ENCODE results near the gene ADRM1. TPM values are rescaled to one million over a fixed set of nuclear protein-coding genes. Genes with fewer than 3 reads are reported as not detected.

The ADRM1 gene
- total RNA-seq, 1 experiment from 2014 or later: 227 TPM

DNA sequence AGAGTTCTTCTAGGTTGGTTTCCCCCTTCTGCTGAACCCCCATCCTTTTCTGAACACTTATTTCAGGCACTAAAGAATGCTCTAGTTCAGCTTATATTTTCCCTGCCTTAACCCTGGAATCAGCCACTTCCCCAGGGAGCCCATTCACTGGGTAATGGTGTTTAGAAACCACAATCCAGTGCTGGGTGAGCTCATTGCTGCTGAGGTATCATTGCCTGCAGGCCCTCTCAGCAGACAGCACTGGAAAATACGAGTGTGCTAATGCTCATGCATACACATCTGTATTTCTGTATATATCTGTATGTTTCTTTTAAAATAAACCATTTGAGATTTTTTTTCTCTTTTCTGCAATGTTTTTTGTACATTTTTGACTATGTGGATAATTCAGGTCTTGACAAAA is 37.4 kb upstream of the ADRM1 start:
- H3K9me3 Mint-ChIP-seq (ENCODE audit: low read depth, unreplicated experiment): no peaks in the 10 kb centered on the region
- BruUV-seq (replicated peaks): no TSS peak
- no peak overlapping the region for H3K4me3 Mint-ChIP-seq (ENCODE audit: low read depth, unreplicated experiment)
- CTCF ChIA-PET: no interaction called here
- no peak for DNase-seq
- no peaks in the 10 kb centered on the region for H3K27me3 Mint-ChIP-seq (ENCODE audit: unreplicated experiment)
- H3K4me1 Mint-ChIP-seq (ENCODE audit: low read depth, unreplicated experiment): no peaks in the 10 kb centered on the region
- intact Hi-C loops (cut with micrococcal nuclease; ENCODE audit: unreplicated experiment): no loop called here
- TF ChIP-seq, protein P1, sequence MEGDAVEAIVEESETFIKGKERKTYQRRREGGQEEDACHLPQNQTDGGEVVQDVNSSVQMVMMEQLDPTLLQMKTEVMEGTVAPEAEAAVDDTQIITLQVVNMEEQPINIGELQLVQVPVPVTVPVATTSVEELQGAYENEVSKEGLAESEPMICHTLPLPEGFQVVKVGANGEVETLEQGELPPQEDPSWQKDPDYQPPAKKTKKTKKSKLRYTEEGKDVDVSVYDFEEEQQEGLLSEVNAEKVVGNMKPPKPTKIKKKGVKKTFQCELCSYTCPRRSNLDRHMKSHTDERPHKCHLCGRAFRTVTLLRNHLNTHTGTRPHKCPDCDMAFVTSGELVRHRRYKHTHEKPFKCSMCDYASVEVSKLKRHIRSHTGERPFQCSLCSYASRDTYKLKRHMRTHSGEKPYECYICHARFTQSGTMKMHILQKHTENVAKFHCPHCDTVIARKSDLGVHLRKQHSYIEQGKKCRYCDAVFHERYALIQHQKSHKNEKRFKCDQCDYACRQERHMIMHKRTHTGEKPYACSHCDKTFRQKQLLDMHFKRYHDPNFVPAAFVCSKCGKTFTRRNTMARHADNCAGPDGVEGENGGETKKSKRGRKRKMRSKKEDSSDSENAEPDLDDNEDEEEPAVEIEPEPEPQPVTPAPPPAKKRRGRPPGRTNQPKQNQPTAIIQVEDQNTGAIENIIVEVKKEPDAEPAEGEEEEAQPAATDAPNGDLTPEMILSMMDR (IDR thresholded peaks at IDR 0.05; ENCODE audit: unreplicated experiment): no peak
- H3K36me3 Mint-ChIP-seq (ENCODE audit: insufficient read depth, unreplicated experiment): peaks cover 74% of the 10 kb centered on the region
- no peak overlapping the region for H3K27ac Mint-ChIP-seq (ENCODE audit: unreplicated experiment)

DNA sequence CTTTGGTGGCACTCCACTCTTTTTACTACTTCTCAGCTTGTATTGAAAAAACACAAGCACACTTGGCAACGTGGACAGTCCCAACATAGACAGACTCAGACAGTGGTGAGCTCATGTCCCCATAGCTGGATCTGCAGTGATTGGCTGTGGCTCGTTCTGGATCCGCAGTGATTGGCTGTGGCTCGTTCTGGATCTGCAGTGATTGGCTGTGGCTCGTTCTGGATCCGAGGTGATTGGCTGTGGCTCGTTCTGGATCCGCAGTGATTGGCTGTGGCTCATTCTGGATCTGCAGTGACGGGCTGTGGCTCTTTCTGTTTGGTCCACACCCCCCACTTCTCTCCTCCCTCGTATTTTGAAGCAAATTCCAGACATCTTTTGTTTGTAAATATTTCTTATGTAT is 36.5 kb upstream of the ADRM1 start:
- intact Hi-C loops (cut with micrococcal nuclease; ENCODE audit: unreplicated experiment): no loop called here
- BruUV-seq (replicated peaks): no TSS peak
- no peak for DNase-seq
- CTCF ChIA-PET: no interaction called here
- Mint-ChIP-seq H3K27me3 (ENCODE audit: unreplicated experiment) (no peaks in the 10 kb centered on the region), H3K36me3 (ENCODE audit: insufficient read depth, unreplicated experiment) (peaks cover 69% of the 10 kb centered on the region), H3K9me3 (ENCODE audit: low read depth, unreplicated experiment) (no peaks in the 10 kb centered on the region), H3K4me3 (ENCODE audit: low read depth, unreplicated experiment) (no peak overlapping the region), H3K27ac (ENCODE audit: unreplicated experiment) (no peak overlapping the region), H3K4me1 (ENCODE audit: low read depth, unreplicated experiment) (no peaks in the 10 kb centered on the region)
- TF ChIP-seq, protein P1 (IDR thresholded peaks at IDR 0.05; ENCODE audit: unreplicated experiment): no peak

DNA sequence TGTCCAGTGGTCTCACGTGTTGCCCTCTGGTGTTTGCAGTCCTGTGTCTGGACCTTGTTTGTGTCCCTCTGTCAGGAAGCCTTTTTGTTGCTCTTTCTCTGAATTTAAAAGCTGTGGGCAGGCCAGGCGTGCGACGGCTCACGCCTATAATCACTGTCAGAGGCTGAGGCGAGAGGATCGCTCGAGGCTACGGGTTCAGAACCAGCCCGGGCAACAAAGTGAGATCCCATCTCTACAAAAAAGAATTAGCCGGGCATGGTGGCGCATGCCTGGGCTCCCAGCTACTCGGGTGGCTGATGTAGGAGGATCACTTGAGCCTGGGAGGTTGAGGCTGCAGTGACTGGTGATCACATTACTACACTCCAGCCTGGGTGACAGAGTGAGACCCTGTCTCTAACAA is 35.9 kb upstream of the ADRM1 start:
- TF ChIP-seq, protein P1 (IDR thresholded peaks at IDR 0.05; ENCODE audit: unreplicated experiment): no peak
- BruUV-seq (replicated peaks): no TSS peak
- no peak for DNase-seq
- no peaks in the 10 kb centered on the region for H3K27me3 Mint-ChIP-seq (ENCODE audit: unreplicated experiment)
- H3K27ac Mint-ChIP-seq (ENCODE audit: unreplicated experiment): no peak overlapping the region
- H3K9me3 Mint-ChIP-seq (ENCODE audit: low read depth, unreplicated experiment): no peaks in the 10 kb centered on the region
- intact Hi-C loops (cut with micrococcal nuclease; ENCODE audit: unreplicated experiment): no loop called here
- no peaks in the 10 kb centered on the region for H3K4me1 Mint-ChIP-seq (ENCODE audit: low read depth, unreplicated experiment)
- no peak overlapping the region for H3K4me3 Mint-ChIP-seq (ENCODE audit: low read depth, unreplicated experiment)
- CTCF ChIA-PET: no interaction called here
- H3K36me3 Mint-ChIP-seq (ENCODE audit: insufficient read depth, unreplicated experiment): peaks cover 69% of the 10 kb centered on the region

DNA sequence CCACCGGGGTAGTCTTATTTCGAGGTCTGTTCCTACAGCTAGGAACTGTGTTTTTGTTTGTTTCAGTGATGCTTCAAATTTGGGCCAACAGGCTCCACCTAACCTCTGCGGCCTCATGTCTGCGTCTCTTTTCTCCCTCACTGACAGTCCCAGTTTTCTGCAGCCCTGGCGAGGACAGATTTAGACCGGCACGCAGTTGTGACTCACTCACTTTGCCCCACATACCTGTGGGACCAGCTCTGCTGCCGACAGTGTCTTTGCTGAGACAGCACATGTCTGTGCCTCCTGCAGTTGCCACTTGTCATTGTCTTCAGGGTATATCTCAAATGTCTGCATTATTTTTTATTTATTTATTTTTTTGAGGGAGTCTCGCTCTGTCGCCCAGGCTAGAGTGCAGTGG is 35.3 kb upstream of the ADRM1 start:
- Mint-ChIP-seq H3K4me3 (ENCODE audit: low read depth, unreplicated experiment) (no peak overlapping the region), H3K27ac (ENCODE audit: unreplicated experiment) (no peak overlapping the region), H3K27me3 (ENCODE audit: unreplicated experiment) (no peaks in the 10 kb centered on the region), H3K36me3 (ENCODE audit: insufficient read depth, unreplicated experiment) (peaks cover 69% of the 10 kb centered on the region), H3K9me3 (ENCODE audit: low read depth, unreplicated experiment) (no peaks in the 10 kb centered on the region), H3K4me1 (ENCODE audit: low read depth, unreplicated experiment) (no peaks in the 10 kb centered on the region)
- CTCF ChIA-PET: interaction anchor here (0.5 kb wide), 1 partner anchor 16 kb away, joined by 3 read pairs; no protein-coding TSS in a partner anchor
- TF ChIP-seq, protein P1 (IDR thresholded peaks at IDR 0.05; ENCODE audit: unreplicated experiment): no peak
- intact Hi-C loops (cut with micrococcal nuclease; ENCODE audit: unreplicated experiment): no loop called here
- BruUV-seq (replicated peaks): no TSS peak
- DNase-seq: no peak

Measured in Calu3 (cell line).